ENCODE measurements around the gene KCNQ4. TPM values are rescaled to one million over a fixed set of nuclear protein-coding genes. Genes with fewer than 3 reads are reported as not detected.
A peak's percentile ranks its signal among the peaks of the same experiment; 100 is the strongest.

The KCNQ4 gene
- total and polyA plus RNA-seq, 2 donors from 2014 or later: 0.65 to 1.2 TPM

- peaks cover 0 to 1% (median 0%) of the 10 kb centered on the region in 3 donors for H3K9me3 ChIP-seq (ENCODE audit: control insufficient read depth in 2 of 3, insufficient read depth in 1 of 3, low read length in 3 of 3)
- FAIRE-seq (no peak), DNase-seq (no peak)
- intact Hi-C loops (cut with DNase I): loop anchor here (10.0 kb wide), 1 partner anchor 109 kb away; no protein-coding TSS in a partner anchor
- H3K4me3 ChIP-seq (ENCODE audit: low read length in 3 of 3): no peak overlapping the region
- no peak overlapping the region for H3K27ac ChIP-seq (ENCODE audit: low read depth in 2 of 2, low read length in 2 of 2)
- peaks cover 0 to 3% (median 2%) of the 10 kb centered on the region in 3 donors for H3K4me1 ChIP-seq (ENCODE audit: control insufficient read depth in 2 of 3, insufficient read depth in 2 of 3, low read depth in 1 of 3, low read length in 3 of 3)
- no peaks in the 10 kb centered on the region for H3K36me3 ChIP-seq (ENCODE audit: control insufficient read depth in 2 of 3, insufficient read depth in 3 of 3, low read length in 3 of 3)
- TF ChIP-seq CTCF (IDR thresholded peaks at IDR 0.05; ENCODE audit: borderline replicate concordance, extremely low read depth, insufficient read depth): no peak
- H3K9ac ChIP-seq (ENCODE audit: low read length in 3 of 3): no peak overlapping the region
- H3K27me3 ChIP-seq (ENCODE audit: control insufficient read depth, insufficient read depth, low read length): no peaks in the 10 kb centered on the region
These were observed 62.3 kb downstream of the KCNQ4 start for GRCh38 chr1:40845895-40846294.

GRCh38 chr1:40847023-40847745, 63.6 kb downstream of the KCNQ4 start:
- peaks cover 0 to 3% (median 2%) of the 10 kb centered on the region in 3 donors for H3K4me1 ChIP-seq (ENCODE audit: control insufficient read depth in 2 of 3, insufficient read depth in 2 of 3, low read depth in 1 of 3, low read length in 3 of 3)
- no peak for TF ChIP-seq CTCF (IDR thresholded peaks at IDR 0.05; ENCODE audit: borderline replicate concordance, extremely low read depth, insufficient read depth)
- no peaks in the 10 kb centered on the region for H3K36me3 ChIP-seq (ENCODE audit: control insufficient read depth in 2 of 3, insufficient read depth in 3 of 3, low read length in 3 of 3)
- DNase-seq (no peak), FAIRE-seq (no peak)
- no peak overlapping the region for H3K4me3 ChIP-seq (ENCODE audit: low read length in 3 of 3)
- no peak overlapping the region for H3K9ac ChIP-seq (ENCODE audit: low read length in 3 of 3)
- H3K27ac ChIP-seq (ENCODE audit: low read depth in 2 of 2, low read length in 2 of 2): no peak overlapping the region
- intact Hi-C loops (cut with DNase I): loop anchor here (10.0 kb wide), 1 partner anchor 108 kb away; no protein-coding TSS in a partner anchor
- H3K27me3 ChIP-seq (ENCODE audit: control insufficient read depth, insufficient read depth, low read length): no peaks in the 10 kb centered on the region
- H3K9me3 ChIP-seq (ENCODE audit: control insufficient read depth in 2 of 3, insufficient read depth in 1 of 3, low read length in 3 of 3): peaks cover 0 to 1% (median 0%) of the 10 kb centered on the region in 3 donors

- FAIRE-seq (no peak), DNase-seq (peak in 4 of 5 donors; percentile 64 to 87 (median 67))
- intact Hi-C loops (cut with DNase I): loop anchor here (10.0 kb wide), 1 partner anchor 106 kb away; no protein-coding TSS in a partner anchor
- Histone ChIP-seq H3K4me1 (ENCODE audit: control insufficient read depth in 2 of 3, insufficient read depth in 2 of 3, low read depth in 1 of 3, low read length in 3 of 3) (peaks cover 0 to 3% (median 2%) of the 10 kb centered on the region in 3 donors), H3K4me3 (ENCODE audit: low read length in 3 of 3) (no peak overlapping the region), H3K27ac (ENCODE audit: low read depth in 2 of 2, low read length in 2 of 2) (no peak overlapping the region), H3K27me3 (ENCODE audit: control insufficient read depth, insufficient read depth, low read length) (no peaks in the 10 kb centered on the region), H3K9ac (ENCODE audit: low read length in 3 of 3) (no peak overlapping the region), H3K36me3 (ENCODE audit: control insufficient read depth in 2 of 3, insufficient read depth in 3 of 3, low read length in 3 of 3) (no peaks in the 10 kb centered on the region), H3K9me3 (ENCODE audit: control insufficient read depth in 2 of 3, insufficient read depth in 1 of 3, low read length in 3 of 3) (no peaks in the 10 kb centered on the region)
- TF ChIP-seq CTCF (IDR thresholded peaks at IDR 0.05; ENCODE audit: borderline replicate concordance, extremely low read depth, insufficient read depth): peak; percentile 96
These were observed 65.1 kb downstream of the KCNQ4 start for GRCh38 chr1:40848530-40849189.

Measured in kidney (tissue), 14 donors.